IMR-90 (cell line): ENCODE results near the gene NUAK1. TPM values are rescaled to one million over a fixed set of nuclear protein-coding genes. Genes with fewer than 3 reads are reported as not detected.
"Not testable (repeated sequence)": the region's sequence is repeated elsewhere in the genome, so short reads cannot be mapped to it uniquely, and the experiment has no call there.

Experiments
- ATAC-seq: fragments of 200-7000 bp; cut with Tn5 transposase; 2 replicates; pipeline ENCODE4 v1.9.1; 2020; ENCODE audit warnings: low read depth, mild to moderate bottlenecking, moderate library complexity
- BruUV-seq: library from RNA; stranded (reverse); fragments of 400-500 nt; replicated peaks from 2 replicates; lab custom pipeline; 2021; lab: Mats Ljungman, UMichigan
- CTCF ChIA-PET: fragments of 300-600 bp; formaldehyde crosslinking; extraction: SDS; loops from one replicate; lab custom pipeline; 2021; ENCODE audit warnings: antibody characterized with exemption; lab: Yijun Ruan, JAX
- POLR2A ChIA-PET: fragments of 300-600 bp; sonication (Branson Sonifier 250); formaldehyde crosslinking; loops from one replicate; lab custom pipeline; 2022; ENCODE audit warnings: antibody characterized with exemption; ENCODE audit not compliant: unreplicated experiment; lab: Charles Lee
- DNase-seq: peaks from one replicate; pipeline ENCODE4 v3.0.0; 2013
- H2AFZ ChIP-seq: replicated peaks from 2 replicates; pipeline ENCODE3; 2013; ENCODE audit warnings: low read length, mild to moderate bottlenecking; ENCODE audit not compliant: poor library complexity
- H2AK5ac ChIP-seq: 2 replicates; pipeline ENCODE4 v1.6.1; 2013; ENCODE audit warnings: low read depth, low read length, inconsistent platforms
- H2AK9ac ChIP-seq: replicated peaks from 2 replicates; pipeline ENCODE3; 2013; ENCODE audit warnings: mild to moderate bottlenecking, low read depth, low read length, moderate library complexity; ENCODE audit not compliant: poor library complexity
- H2BK120ac ChIP-seq: 2 replicates; pipeline ENCODE4 v1.6.1; 2013; ENCODE audit warnings: low read depth, low read length, inconsistent platforms
- H2BK15ac ChIP-seq: 3 replicates; pipeline ENCODE4 v1.6.1; 2013; ENCODE audit warnings: low read depth, low read length, inconsistent platforms
- H2BK20ac ChIP-seq: 2 replicates; pipeline ENCODE4 v1.6.1; 2013; ENCODE audit warnings: low read depth, mild to moderate bottlenecking, inconsistent platforms, low read length, moderate library complexity
- H2BK5ac ChIP-seq: 2 replicates; pipeline ENCODE4 v1.6.1; 2013; ENCODE audit warnings: mild to moderate bottlenecking, low read depth, low read length, inconsistent platforms; ENCODE audit not compliant: poor library complexity, severe bottlenecking
- H3K14ac ChIP-seq: replicated peaks from 2 replicates; pipeline ENCODE4 v1.6.1; 2013; ENCODE audit warnings: low read depth, low read length, inconsistent platforms
- H3K18ac ChIP-seq: 2 replicates; pipeline ENCODE4 v1.6.1; 2013; ENCODE audit warnings: low read depth, low read length, control low read depth
- H3K23ac ChIP-seq: 2 replicates; pipeline ENCODE4 v1.6.1; 2013; ENCODE audit warnings: low read depth, low read length, inconsistent platforms
- H3K27ac ChIP-seq: 2 replicates; pipeline ENCODE4 v1.5.1; 2013; ENCODE audit warnings: mild to moderate bottlenecking, control low read depth, low read length; ENCODE audit not compliant: insufficient read depth
- H3K27me3 ChIP-seq: 2 replicates; pipeline ENCODE4 v1.6.1; 2013; ENCODE audit warnings: low read length; ENCODE audit not compliant: control insufficient read depth, insufficient read depth
- H3K36me3 ChIP-seq: 2 replicates; pipeline ENCODE4 v1.6.1; 2013; ENCODE audit warnings: low read length, mixed read lengths; ENCODE audit not compliant: control insufficient read depth, insufficient read depth
- H3K4ac ChIP-seq: 2 replicates; pipeline ENCODE4 v1.6.1; 2013; ENCODE audit warnings: low read depth, low read length, inconsistent platforms
- H3K4me1 ChIP-seq: 2 replicates; pipeline ENCODE4 v1.6.1; 2013; ENCODE audit warnings: low read length, mixed read lengths; ENCODE audit not compliant: control insufficient read depth, insufficient read depth
- H3K4me2 ChIP-seq: 2 replicates; pipeline ENCODE4 v1.6.1; 2013; ENCODE audit warnings: low read depth, mild to moderate bottlenecking, control low read depth, low read length, moderate library complexity
- H3K4me3 ChIP-seq: 2 replicates; pipeline ENCODE4 v1.5.1; 2013; ENCODE audit warnings: low read depth, mild to moderate bottlenecking, control low read depth, low read length, moderate library complexity; ENCODE audit not compliant: insufficient read depth
- H3K56ac ChIP-seq: 2 replicates; pipeline ENCODE4 v1.6.1; 2013; ENCODE audit warnings: low read length, inconsistent platforms; ENCODE audit not compliant: insufficient read depth; ENCODE audit errors: extremely low read depth
- H3K79me1 ChIP-seq, 2 experiments: 2 replicates each; pipeline ENCODE4 v1.6.1; 2013; ENCODE audit warnings: low read length in 2 of 2, inconsistent platforms in 1 of 2, low read depth in 1 of 2
- H3K9ac ChIP-seq: 2 replicates; pipeline ENCODE4 v1.6.1; 2013; ENCODE audit warnings: low read depth, low read length, control low read depth
- H3K9me1 ChIP-seq: 2 replicates; pipeline ENCODE4 v1.6.1; 2013; ENCODE audit warnings: low read length, inconsistent platforms; ENCODE audit not compliant: insufficient read depth
- H3K9me3 ChIP-seq: 2 replicates; pipeline ENCODE4 v1.6.1; 2013; ENCODE audit warnings: low read length; ENCODE audit not compliant: control insufficient read depth, insufficient read depth
- H4K20me1 ChIP-seq: 2 replicates; pipeline ENCODE4 v1.6.1; 2013; ENCODE audit warnings: low read length, inconsistent platforms; ENCODE audit not compliant: insufficient read depth
- H4K5ac ChIP-seq: 2 replicates; pipeline ENCODE4 v1.6.1; 2013; ENCODE audit warnings: mild to moderate bottlenecking, low read depth, low read length, control low read depth
- H4K8ac ChIP-seq, 2 experiments: 2 replicates each; pipeline ENCODE4 v1.6.1; 2013; ENCODE audit warnings: low read depth in 2 of 2, low read length in 2 of 2, control low read depth in 1 of 2, inconsistent platforms in 1 of 2
- H4K91ac ChIP-seq: 2 replicates; pipeline ENCODE4 v1.6.1; 2013; ENCODE audit warnings: low read depth, low read length, inconsistent platforms; ENCODE audit not compliant: insufficient read depth
- USF2 ChIP-seq: fragments of 150-350 bp; IDR thresholded peaks from 2 replicates; pipeline ENCODE4 v1.6.1; 2017; ENCODE audit warnings: mild to moderate bottlenecking, antibody characterized with exemption, low read length, low read depth
- WGBS, 2 experiments: methylation state at CpG; one replicate each; pipeline versions ENCODE4 v1.1.5 to v1.1.7; 2013; ENCODE audit warnings: missing lambda C conversion rate in 2 of 2; ENCODE audit not compliant: insufficient read length in 1 of 2; ENCODE audit errors: extremely low coverage in 2 of 2; 5-methylcytosine and 5-hydroxymethylcytosine counted together
- dilution Hi-C: fragments of 300-500 bp; cut with HindIII; formaldehyde crosslinking; loops from one replicate; pipeline ENCODE4 v1.14.3; 2018; ENCODE audit warnings: low sequenced_read_pairs; ENCODE audit not compliant: unreplicated experiment
- in situ Hi-C: fragments of 300-500 bp; cut with MboI; formaldehyde crosslinking; loops from 3 replicates; pipeline ENCODE4 v1.14.3; 2019; ENCODE audit warnings: low sequenced_read_pairs, inconsistent platforms, mixed read lengths
- intact Hi-C: fragments of 100-400 bp; cut with micrococcal nuclease; formaldehyde crosslinking; loops from 2 replicates; pipeline ENCODE4 v1.10.0; 2022
- polyA plus RNA-seq, 3 experiments: library from polyadenylated mRNA; depleted of rRNA; stranded (reverse); fragments of >200 nt; gene quantifications; 2 replicates each; pipeline ENCODE4 v1.2.3, GENCODE V29; 2012; ENCODE audit warnings: low replicate concordance in 1 of 3
- total RNA-seq: library from RNA; depleted of rRNA; stranded (reverse); fragments of >200 nt; gene quantifications from 2 replicates; pipeline ENCODE4 v1.2.3, GENCODE V29; 2012

Gene NUAK1
- total and polyA plus RNA-seq, 2 of the 4 experiments (the other 2 are of a cell fraction) = 4.8 to 8.8 TPM

DNA sequence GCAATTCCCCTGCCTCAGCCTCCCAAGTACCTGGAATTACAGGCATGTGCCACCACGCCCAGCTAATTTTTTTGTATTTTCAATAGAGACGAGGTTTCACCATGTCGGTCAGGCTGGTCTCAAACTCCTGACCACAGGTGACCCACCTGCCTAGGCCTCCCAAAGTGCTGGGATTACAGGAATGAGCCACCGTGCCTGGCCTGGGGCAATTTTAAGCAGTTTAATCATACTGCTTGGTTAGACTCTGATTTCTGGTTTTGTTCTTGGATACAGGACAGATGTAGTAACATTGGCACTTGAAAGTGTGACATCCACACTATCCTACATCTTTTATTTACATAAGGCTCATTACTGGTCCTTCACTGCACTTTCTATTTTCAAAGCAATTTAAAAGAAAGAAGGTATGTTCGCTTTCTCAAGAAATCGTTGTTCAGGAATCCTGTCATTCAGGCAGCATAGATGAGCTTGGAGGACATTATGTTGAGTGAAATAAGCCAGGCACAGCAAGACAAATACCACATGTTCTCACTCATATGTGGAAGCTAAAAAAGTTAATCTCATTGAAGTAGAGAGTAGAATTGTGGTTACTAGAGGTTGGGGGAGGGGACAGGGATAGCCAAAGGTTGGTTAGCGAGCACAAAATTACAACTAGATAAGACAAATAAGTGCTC, 4.0 kb upstream of the NUAK1 start:
- Histone ChIP-seq H3K18ac (no peak overlapping the region), H3K14ac (no peak overlapping the region), H3K27me3 (no peaks in the 10 kb centered on the region), H2AK9ac (no peak overlapping the region), H3K4me3 (no peak overlapping the region), H2AK5ac (no peak overlapping the region), H3K9ac (no peak overlapping the region), H4K91ac (no peak overlapping the region), H2BK5ac (no peak overlapping the region), H3K56ac (no peak overlapping the region), H3K23ac (no peak overlapping the region), H3K9me1 (peaks cover 11% of the 10 kb centered on the region; the same call in 1 of the 2 replicates), H3K79me1 (peaks cover 18 to 50% of the 10 kb centered on the region in 2 experiments), H3K4ac (no peak overlapping the region), H3K27ac (no peak overlapping the region), H3K36me3 (no peaks in the 10 kb centered on the region), H2BK20ac (no peak overlapping the region), H4K5ac (no peak overlapping the region), H3K9me3 (no peaks in the 10 kb centered on the region), H2BK120ac (no peak overlapping the region), H2BK15ac (no peak overlapping the region), H4K8ac (no peak overlapping the region), H3K4me1 (peaks cover 6% of the 10 kb centered on the region), H3K4me2 (no peak overlapping the region), H2AFZ (no peak overlapping the region), H4K20me1 (peaks cover under 1% of the 10 kb centered on the region; the same call in 1 of the 2 replicates)
- in situ Hi-C loops = no loop called here
- ATAC-seq (no peak), DNase-seq (no peak)
- intact Hi-C loops = no loop called here
- no TSS peak for BruUV-seq
- no peak for TF ChIP-seq USF2
- ChIA-PET CTCF (interaction anchor here (0.7 kb wide), 1 partner anchor 448 kb away, joined by 4 read pairs; no protein-coding TSS in a partner anchor), POLR2A (no interaction called here)
- dilution Hi-C loops = no loop called here
- 100% methylated on average over 1 of the region's 7 CpGs; no CpG with 5 or more reads in 1 of the 2 experiments for WGBS, 2 experiments

DNA sequence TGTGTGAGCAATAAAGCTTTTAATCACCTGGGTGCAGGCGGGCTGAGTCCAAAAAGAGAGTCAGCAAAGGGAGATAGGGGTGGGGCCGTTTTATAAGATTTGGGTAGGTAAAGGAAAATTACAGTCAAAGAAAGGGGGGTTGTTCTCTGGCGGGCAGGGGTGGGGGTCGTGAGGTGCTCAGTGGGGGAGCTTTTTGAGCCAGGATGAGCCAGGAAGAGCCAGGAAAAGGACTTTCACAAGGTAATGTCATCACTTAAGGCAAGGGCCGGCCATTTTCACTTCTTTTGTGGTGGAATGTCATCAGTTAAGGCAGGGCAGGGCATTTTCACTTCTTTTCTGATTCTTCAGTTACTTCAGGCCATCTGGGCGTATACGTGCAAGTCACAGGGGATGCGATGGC, 3.2 kb upstream of the NUAK1 start:
- 88% methylated on average over 2 of the region's 8 CpGs; no CpG with 5 or more reads in 1 of the 2 experiments for WGBS, 2 experiments
- H3K4me2 ChIP-seq, dilution Hi-C loops: not testable (repeated sequence)

More for the DNA sequence above, 3.2 kb upstream of the NUAK1 start:
- BruUV-seq, H3K36me3 ChIP-seq, H4K91ac ChIP-seq, H3K9ac ChIP-seq, in situ Hi-C loops, H2BK120ac ChIP-seq, H2BK20ac ChIP-seq, H3K18ac ChIP-seq, H3K4me1 ChIP-seq, H2BK15ac ChIP-seq, H3K56ac ChIP-seq, H3K23ac ChIP-seq, DNase-seq, H2AK9ac ChIP-seq, intact Hi-C loops, H2BK5ac ChIP-seq, H4K8ac ChIP-seq, H4K20me1 ChIP-seq, H2AFZ ChIP-seq, H3K27ac ChIP-seq, POLR2A ChIA-PET, H4K5ac ChIP-seq, ATAC-seq, H2AK5ac ChIP-seq, H3K27me3 ChIP-seq, H3K4me3 ChIP-seq, H3K14ac ChIP-seq, H3K9me3 ChIP-seq, H3K4ac ChIP-seq: not testable (repeated sequence)
- CTCF ChIA-PET = interaction anchor here (0.7 kb wide), 1 partner anchor 448 kb away, joined by 4 read pairs; no protein-coding TSS in a partner anchor
- Histone ChIP-seq H3K9me1 (peaks cover 11% of the 10 kb centered on the region; the same call in 1 of the 2 replicates), H3K79me1 (peaks cover 22 to 58% of the 10 kb centered on the region in 2 experiments)
